WERI-Rb-1 (cell line): Measurements from ENCODE around the gene EIF1AD.

Experiments
- DNase-seq: peaks from one replicate; pipeline ENCODE4 v3.0.0-alpha.2; 2020
- H3K27ac ChIP-seq: fragments of 250-450 bp; sonication (Bioruptor Pico); 2 replicates; pipeline ENCODE4 v1.5.1; 2020; ENCODE audit warnings: mild to moderate bottlenecking, moderate library complexity
- H3K27me3 ChIP-seq: fragments of 250-450 bp; sonication (Bioruptor Pico); 2 replicates; pipeline ENCODE4 v1.5.1; 2021; ENCODE audit warnings: mild to moderate bottlenecking, low read depth, moderate library complexity; ENCODE audit not compliant: insufficient read depth, severe bottlenecking
- H3K36me3 ChIP-seq: fragments of 250-450 bp; sonication (Bioruptor Pico); 2 replicates; pipeline ENCODE4 v1.5.1; 2020; ENCODE audit warnings: mild to moderate bottlenecking, moderate library complexity
- H3K4me3 ChIP-seq: 2 replicates; pipeline ENCODE4 v1.5.1; 2011; ENCODE audit warnings: low read depth, mild to moderate bottlenecking, control low read depth, low read length
- H3K9me3 ChIP-seq: fragments of 250-450 bp; sonication (Bioruptor Pico); 2 replicates; pipeline ENCODE4 v1.5.1; 2021; ENCODE audit warnings: mild to moderate bottlenecking, moderate library complexity; ENCODE audit not compliant: severe bottlenecking
- CTCF ChIP-seq: IDR thresholded peaks from 2 replicates; pipeline ENCODE4 v1.5.1; 2011; ENCODE audit warnings: low read depth, mild to moderate bottlenecking, control low read depth, inconsistent platforms, low read length

Gene EIF1AD

GRCh38 chr11:66046901-66047300, 44.9 kb upstream of the EIF1AD start:
- DNase-seq: peak; percentile 94
- H3K27me3 ChIP-seq: no peaks in the 10 kb centered on the region
- peaks cover 30% of the 10 kb centered on the region for H3K36me3 ChIP-seq
- peak overlapping the region; percentile 5; the same call in 1 of the 2 replicates for H3K4me3 ChIP-seq
- H3K9me3 ChIP-seq: no peaks in the 10 kb centered on the region
- TF ChIP-seq CTCF: no peak
- H3K27ac ChIP-seq: peak overlapping the region; percentile 77

- H3K27ac ChIP-seq: peak overlapping the region; percentile 77
- DNase-seq: peak; percentile 89
- peaks cover 47% of the 10 kb centered on the region for H3K36me3 ChIP-seq
- TF ChIP-seq CTCF: peak; percentile 95
- H3K27me3 ChIP-seq: no peaks in the 10 kb centered on the region
- H3K9me3 ChIP-seq: no peaks in the 10 kb centered on the region
- no peak overlapping the region for H3K4me3 ChIP-seq
Observed at GRCh38 chr11:66045177-66045639, 43.3 kb upstream of the EIF1AD start.

GRCh38 chr11:66044757-66045156, 42.8 kb upstream of the EIF1AD start:
- no peak for TF ChIP-seq CTCF
- Histone ChIP-seq H3K9me3 (no peaks in the 10 kb centered on the region), H3K36me3 (peaks cover 50% of the 10 kb centered on the region), H3K4me3 (no peak overlapping the region), H3K27me3 (no peaks in the 10 kb centered on the region), H3K27ac (peak overlapping the region; percentile 77)
- no peak for DNase-seq

GRCh38 chr11:66042996-66043906, 41.3 kb upstream of the EIF1AD start:
- no peak for DNase-seq
- Histone ChIP-seq H3K4me3 (no peak overlapping the region), H3K27me3 (no peaks in the 10 kb centered on the region), H3K27ac (no peak overlapping the region), H3K36me3 (peaks cover 50% of the 10 kb centered on the region), H3K9me3 (no peaks in the 10 kb centered on the region)
- no peak for TF ChIP-seq CTCF

- Histone ChIP-seq H3K27ac (no peak overlapping the region), H3K36me3 (peaks cover 50% of the 10 kb centered on the region), H3K9me3 (peaks cover under 1% of the 10 kb centered on the region), H3K4me3 (no peak overlapping the region), H3K27me3 (no peaks in the 10 kb centered on the region)
- no peak for TF ChIP-seq CTCF
- DNase-seq: no peak
Observed at GRCh38 chr11:66042227-66042995, 40.5 kb upstream of the EIF1AD start.
